Ishikawa (cell line): ENCODE measurements around the gene COPZ1.

ENCODE experiments used
- CEBPB ChIP-seq: IDR thresholded peaks from 2 replicates; pipeline ENCODE4 v1.6.1; 2012
- CREB1 ChIP-seq: IDR thresholded peaks from 2 replicates; pipeline ENCODE4 v1.6.1; 2012; ENCODE audit warnings: low read depth
- EGR1 ChIP-seq: IDR thresholded peaks from 2 replicates; pipeline ENCODE4 v1.6.1; 2012
- EP300 ChIP-seq: IDR thresholded peaks from 2 replicates; pipeline ENCODE4 v1.6.1; 2012; ENCODE audit warnings: borderline replicate concordance
- FOXM1 ChIP-seq: IDR thresholded peaks from 2 replicates; pipeline ENCODE4 v1.6.1; 2012; ENCODE audit warnings: low read depth, borderline replicate concordance
- NFIC ChIP-seq: IDR thresholded peaks from 2 replicates; pipeline ENCODE4 v1.6.1; 2012
- RAD21 ChIP-seq: IDR thresholded peaks from 2 replicates; pipeline ENCODE4 v1.6.1; 2012; ENCODE audit warnings: low read depth
- TAF1 ChIP-seq: IDR thresholded peaks from 2 replicates; pipeline ENCODE4 v1.6.1; 2012; ENCODE audit warnings: low read depth, mild to moderate bottlenecking
- TCF12 ChIP-seq: IDR thresholded peaks from 2 replicates; pipeline ENCODE4 v1.6.1; 2012; ENCODE audit warnings: low read depth
- TEAD4 ChIP-seq: IDR thresholded peaks from 2 replicates; pipeline ENCODE4 v1.6.1; 2012
- YY1 ChIP-seq: IDR thresholded peaks from 2 replicates; pipeline ENCODE4 v1.6.1; 2012; ENCODE audit warnings: low read depth
- ZBTB7A ChIP-seq: IDR thresholded peaks from 2 replicates; pipeline ENCODE4 v1.6.1; 2012; ENCODE audit warnings: low read depth
- TF ChIP-seq, protein P1 (sequence below): IDR thresholded peaks from 2 replicates; pipeline ENCODE4 v1.6.1; 2012; ENCODE audit warnings: low read depth, mild to moderate bottlenecking
- TF ChIP-seq, protein P2 (sequence below): IDR thresholded peaks from 2 replicates; pipeline ENCODE4 v1.6.1; 2012
- TF ChIP-seq, protein P3 (sequence below): IDR thresholded peaks from 2 replicates; pipeline ENCODE4 v1.6.1; 2012

The COPZ1 gene

DNA sequence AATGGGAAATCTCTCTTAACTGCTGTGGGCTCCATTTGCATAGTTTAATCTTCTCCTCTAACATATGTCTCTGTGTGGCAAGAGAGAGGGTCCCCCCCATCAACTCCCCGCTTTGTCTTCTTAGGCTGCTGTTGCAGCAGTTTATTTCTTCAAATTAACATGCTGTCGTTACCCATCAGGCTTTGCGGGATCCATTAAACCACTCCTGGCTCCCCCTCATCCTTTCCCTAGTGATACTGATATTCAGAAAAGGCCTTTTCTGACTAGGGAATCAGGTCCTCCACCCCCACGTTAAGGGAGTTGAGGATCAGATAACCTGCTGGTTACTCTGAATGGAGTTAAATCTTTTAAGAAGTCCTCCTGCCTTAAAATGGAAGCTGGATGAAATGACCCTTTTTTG lies 24.1 kb downstream of the COPZ1 start:
- TF ChIP-seq TCF12 (no peak), RAD21 (no peak), TEAD4 (no peak), ZBTB7A (no peak), YY1 (no peak), EP300 (no peak)
- TF ChIP-seq, protein P1, sequence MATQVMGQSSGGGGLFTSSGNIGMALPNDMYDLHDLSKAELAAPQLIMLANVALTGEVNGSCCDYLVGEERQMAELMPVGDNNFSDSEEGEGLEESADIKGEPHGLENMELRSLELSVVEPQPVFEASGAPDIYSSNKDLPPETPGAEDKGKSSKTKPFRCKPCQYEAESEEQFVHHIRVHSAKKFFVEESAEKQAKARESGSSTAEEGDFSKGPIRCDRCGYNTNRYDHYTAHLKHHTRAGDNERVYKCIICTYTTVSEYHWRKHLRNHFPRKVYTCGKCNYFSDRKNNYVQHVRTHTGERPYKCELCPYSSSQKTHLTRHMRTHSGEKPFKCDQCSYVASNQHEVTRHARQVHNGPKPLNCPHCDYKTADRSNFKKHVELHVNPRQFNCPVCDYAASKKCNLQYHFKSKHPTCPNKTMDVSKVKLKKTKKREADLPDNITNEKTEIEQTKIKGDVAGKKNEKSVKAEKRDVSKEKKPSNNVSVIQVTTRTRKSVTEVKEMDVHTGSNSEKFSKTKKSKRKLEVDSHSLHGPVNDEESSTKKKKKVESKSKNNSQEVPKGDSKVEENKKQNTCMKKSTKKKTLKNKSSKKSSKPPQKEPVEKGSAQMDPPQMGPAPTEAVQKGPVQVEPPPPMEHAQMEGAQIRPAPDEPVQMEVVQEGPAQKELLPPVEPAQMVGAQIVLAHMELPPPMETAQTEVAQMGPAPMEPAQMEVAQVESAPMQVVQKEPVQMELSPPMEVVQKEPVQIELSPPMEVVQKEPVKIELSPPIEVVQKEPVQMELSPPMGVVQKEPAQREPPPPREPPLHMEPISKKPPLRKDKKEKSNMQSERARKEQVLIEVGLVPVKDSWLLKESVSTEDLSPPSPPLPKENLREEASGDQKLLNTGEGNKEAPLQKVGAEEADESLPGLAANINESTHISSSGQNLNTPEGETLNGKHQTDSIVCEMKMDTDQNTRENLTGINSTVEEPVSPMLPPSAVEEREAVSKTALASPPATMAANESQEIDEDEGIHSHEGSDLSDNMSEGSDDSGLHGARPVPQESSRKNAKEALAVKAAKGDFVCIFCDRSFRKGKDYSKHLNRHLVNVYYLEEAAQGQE = no peak

DNA sequence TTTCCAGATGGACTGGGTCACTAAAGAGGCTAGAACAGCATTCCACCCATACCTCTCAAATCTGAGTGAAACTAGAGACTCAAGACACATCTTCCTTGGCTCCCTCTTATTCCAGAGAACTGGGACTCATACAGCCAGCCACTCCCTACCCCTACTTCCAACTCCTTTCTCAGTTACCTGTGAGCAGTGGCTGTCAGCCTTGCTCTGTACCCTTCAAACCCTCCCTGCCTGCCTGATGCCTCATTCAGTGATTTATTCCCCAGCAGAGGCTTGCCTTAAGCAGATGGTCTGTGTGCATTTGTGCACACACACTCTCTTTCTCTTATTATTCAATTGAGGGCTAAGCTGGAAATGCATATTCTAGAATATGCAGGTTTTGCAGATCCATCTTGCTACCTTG lies 24.7 kb downstream of the COPZ1 start:
- TF ChIP-seq RAD21 (no peak), CREB1 (no peak), YY1 (no peak), EP300 (no peak), EGR1 (no peak), FOXM1 (no peak), NFIC (no peak)
- TF ChIP-seq, protein P1 = no peak

DNA sequence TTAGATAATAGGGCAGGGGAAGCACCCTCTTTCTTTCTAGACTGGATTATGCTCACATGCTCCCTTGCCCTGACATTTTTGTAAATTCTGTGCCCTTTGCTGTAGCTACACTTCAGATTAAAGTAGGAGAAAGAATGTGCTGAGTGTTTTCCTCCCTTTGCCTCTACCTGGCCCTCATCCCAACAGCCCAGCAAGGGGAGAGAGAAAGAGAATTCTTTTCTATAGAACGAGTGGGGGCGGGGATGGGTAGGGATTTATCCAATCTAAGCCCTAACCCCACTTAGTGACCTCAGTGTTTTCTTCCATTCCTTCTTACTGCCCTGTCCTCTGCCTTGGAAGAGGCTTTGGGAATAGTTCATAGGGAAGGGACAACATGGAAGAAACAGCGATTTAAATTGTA lies 25.8 kb downstream of the COPZ1 start:
- TF ChIP-seq CEBPB (no peak), TAF1 (no peak), EP300 (no peak), TEAD4 (no peak), NFIC (no peak), CREB1 (no peak), EGR1 (no peak), TCF12 (no peak), FOXM1 (no peak), RAD21 (no peak)
- TF ChIP-seq, protein P2, sequence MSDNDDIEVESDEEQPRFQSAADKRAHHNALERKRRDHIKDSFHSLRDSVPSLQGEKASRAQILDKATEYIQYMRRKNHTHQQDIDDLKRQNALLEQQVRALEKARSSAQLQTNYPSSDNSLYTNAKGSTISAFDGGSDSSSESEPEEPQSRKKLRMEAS = no peak
- TF ChIP-seq, protein P1 = no peak
- TF ChIP-seq, protein P3, sequence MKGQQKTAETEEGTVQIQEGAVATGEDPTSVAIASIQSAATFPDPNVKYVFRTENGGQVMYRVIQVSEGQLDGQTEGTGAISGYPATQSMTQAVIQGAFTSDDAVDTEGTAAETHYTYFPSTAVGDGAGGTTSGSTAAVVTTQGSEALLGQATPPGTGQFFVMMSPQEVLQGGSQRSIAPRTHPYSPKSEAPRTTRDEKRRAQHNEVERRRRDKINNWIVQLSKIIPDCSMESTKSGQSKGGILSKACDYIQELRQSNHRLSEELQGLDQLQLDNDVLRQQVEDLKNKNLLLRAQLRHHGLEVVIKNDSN = no peak

DNA sequence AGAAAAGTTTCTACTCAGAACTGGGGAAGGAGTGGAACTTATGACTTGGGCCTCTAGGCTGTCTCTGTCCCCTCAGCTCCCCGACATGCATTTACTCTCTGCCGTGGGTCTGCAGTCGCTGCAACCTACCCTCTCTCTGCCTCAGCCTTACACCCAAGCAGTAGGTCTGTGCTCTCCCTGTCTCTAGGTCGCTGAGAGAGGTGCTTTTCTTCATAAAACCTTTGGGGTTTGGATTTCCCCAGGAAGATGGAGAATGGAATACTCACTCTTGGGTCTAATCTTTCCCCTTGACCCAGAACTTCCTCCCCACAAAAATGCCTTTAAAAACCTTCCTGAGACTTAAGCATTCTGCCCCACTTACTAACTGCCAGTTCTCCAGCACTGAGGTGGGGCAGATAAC lies 26.4 kb downstream of the COPZ1 start:
- TF ChIP-seq RAD21 (no peak), CEBPB (no peak), EGR1 (no peak), YY1 (no peak), EP300 (no peak), CREB1 (no peak), TCF12 (no peak), FOXM1 (no peak)
- TF ChIP-seq, protein P2 = no peak
- TF ChIP-seq, protein P1 = no peak
- TF ChIP-seq, protein P3 = no peak
